Stimulated activated CD8-positive, alpha-beta memory T cell treated with anti-CD3 and anti-CD28 coated beads, Interleukin-4, amount 100 ng/mL, for 48 hours (primary cell): Measurements from ENCODE around the gene MADD.

ENCODE experiments used
- DNase-seq: peaks from one replicate; pipeline ENCODE4 v3.0.0-alpha.2; 2020

The MADD gene

DNA sequence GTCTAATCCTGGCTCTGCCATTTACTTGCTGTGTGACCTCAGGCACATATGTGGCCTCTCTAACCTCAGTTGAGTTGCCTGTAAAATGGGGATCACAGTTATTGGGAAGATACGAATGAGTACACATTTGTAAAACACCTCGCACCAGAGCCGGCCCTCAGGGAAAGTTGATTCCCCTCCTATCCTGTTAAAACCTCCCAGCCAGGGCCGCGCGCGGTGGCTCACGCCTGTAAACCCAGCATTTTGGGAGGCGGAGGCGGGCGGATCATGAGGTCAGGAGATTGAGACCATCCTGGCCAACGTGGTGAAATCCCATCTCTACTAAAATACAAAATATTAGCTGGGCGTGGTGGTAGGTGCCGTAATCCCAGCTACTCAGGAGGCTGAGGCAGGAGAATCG lies 90.4 kb downstream of the MADD start:
- no peak for DNase-seq

- DNase-seq, result no peak
Observed at GRCh38 chr11:47361419-47361818, 91.5 kb downstream of the MADD start.

- DNase-seq, result no peak
Observed at GRCh38 chr11:47366020-47366490, 96.1 kb downstream of the MADD start.

GRCh38 chr11:47369676-47370075 lies 99.7 kb downstream of the MADD start:
- peak; percentile 49 for DNase-seq

- no peak for DNase-seq
Observed at GRCh38 chr11:47372422-47372821, 102.5 kb downstream of the MADD start.

DNA sequence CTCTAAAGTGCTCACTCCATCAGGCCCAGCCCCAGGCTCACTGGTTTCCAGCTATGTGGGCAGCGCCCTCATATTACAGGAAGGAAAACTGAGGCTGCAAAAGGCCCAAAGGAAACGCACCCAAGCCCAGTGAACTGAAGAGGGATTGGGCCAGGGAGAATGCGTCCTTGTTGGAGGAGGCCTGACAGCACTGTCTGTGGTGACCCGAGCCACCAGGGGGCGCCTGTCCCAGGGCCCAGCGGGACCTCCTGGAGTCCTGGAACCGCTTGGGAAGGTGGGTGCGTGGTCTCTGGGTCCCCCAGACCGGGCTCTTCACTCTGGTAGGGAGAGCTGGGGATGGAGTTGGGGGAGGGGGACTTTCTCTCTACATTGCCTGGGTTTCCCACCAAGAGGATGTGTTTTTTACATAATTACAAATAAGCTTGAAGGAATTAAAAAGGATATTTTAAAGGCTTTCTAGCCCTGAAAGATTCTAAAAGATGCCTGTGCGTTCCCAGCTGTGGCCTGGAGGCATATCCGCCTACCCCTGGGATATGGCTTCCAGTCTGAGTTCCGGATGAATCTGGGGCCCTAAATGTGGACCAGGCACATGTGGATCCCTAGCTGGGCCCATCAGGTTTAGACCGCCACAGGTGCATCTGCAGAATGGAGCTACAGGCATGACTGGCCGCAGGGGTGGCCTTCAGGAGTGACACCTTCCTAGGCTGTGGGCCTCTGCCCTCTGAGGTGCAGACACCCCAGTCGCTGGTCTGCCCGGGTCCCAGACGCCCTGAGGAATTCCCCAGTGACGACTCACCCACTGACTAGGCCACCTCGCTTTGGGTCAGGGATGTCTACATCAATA lies 104.2 kb downstream of the MADD start:
- DNase-seq, result peak; percentile 94

- no peak for DNase-seq
Observed at GRCh38 chr11:47374720-47375019, 104.7 kb downstream of the MADD start.

DNA sequence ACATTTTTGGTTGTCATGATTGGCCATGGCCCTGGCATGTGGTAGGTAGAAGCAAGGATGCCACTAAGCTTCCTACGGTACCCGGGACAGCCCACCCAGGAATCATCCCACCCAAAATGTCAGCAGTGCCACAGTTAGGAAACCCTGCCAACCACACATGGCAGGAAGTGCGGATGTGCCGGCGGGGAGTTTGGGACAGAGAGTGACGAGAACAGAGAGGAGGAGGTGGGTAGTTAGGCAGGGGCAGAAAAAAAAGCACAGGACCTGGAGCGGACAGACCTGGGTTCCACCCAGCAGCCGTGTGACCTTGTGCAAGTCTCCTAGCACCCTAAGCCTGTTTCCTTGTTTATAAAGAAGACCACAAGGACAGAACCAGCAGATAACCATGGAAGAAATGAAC lies 105.1 kb downstream of the MADD start:
- DNase-seq, result no peak

DNA sequence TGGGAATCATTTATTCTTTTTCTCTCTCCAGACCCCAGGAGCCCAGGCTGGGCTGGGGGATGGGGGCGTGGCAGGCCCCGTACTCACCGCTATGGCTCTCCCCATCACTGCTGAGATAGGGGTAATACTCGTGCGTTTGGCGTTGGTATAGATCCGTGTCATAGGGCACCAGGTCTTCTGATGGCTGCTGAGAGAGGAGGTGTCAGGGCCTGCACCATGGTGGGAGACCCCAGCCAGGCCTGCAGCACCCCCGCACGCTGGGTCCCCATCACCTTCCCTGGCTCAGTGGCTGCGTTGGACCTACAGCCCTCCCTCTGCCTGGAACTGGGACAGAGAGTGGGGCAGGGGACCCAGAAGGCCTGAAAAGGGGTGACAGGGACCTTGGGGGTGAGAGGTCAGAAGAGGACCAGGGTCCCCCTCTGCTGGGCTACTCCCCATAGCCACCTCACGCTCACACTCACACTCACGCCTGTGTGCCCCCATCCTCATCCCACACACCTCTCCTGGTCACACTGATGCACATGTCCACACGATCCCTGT lies 105.7 kb downstream of the MADD start:
- DNase-seq, result no peak

- DNase-seq, result no peak
Observed at GRCh38 chr11:47376107-47376524, 106.2 kb downstream of the MADD start.

DNA sequence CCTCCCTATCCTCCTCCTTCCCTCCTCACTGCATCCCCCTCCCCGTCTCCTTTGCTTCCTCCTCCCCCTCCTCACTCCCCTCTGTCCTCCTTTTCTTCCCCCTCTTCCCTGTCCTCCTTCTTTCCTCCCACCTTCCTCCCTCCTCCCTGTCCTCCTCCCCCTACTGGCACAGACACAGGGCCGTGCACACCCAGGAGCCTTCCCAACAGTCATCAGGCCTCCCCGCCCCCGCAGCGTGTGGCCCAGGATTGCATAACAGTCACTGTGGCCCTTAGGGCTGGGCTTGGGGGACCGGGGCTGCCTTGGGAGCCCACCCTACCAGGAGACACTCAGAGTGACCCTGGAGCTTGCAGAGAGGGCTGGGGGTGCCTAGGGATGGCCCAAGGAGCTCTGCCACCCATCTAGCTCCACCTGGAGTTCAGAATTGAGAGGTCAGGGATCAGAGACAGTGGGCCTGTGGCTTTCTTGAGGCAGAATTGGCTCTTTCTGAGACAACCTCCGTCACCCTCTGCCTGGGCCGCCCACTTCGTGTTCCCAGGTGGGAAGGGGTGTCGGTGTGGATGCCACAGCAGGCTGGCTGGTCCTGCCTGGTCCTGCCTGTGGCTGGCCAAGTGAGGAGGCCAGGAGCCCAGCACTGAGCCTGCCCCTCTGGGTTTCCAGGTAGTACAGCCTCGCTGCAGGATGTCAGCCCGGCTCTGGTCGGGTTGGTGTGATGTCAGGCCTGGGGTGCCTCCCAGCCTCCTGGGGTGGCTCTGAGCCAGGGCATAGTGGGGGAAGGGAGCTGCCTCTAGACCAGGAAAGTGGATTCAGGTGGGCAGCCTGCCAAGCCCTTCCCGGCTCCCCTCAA lies 106.8 kb downstream of the MADD start:
- DNase-seq, result no peak

- DNase-seq, result no peak
Observed at GRCh38 chr11:47377571-47378009, 107.7 kb downstream of the MADD start.

DNA sequence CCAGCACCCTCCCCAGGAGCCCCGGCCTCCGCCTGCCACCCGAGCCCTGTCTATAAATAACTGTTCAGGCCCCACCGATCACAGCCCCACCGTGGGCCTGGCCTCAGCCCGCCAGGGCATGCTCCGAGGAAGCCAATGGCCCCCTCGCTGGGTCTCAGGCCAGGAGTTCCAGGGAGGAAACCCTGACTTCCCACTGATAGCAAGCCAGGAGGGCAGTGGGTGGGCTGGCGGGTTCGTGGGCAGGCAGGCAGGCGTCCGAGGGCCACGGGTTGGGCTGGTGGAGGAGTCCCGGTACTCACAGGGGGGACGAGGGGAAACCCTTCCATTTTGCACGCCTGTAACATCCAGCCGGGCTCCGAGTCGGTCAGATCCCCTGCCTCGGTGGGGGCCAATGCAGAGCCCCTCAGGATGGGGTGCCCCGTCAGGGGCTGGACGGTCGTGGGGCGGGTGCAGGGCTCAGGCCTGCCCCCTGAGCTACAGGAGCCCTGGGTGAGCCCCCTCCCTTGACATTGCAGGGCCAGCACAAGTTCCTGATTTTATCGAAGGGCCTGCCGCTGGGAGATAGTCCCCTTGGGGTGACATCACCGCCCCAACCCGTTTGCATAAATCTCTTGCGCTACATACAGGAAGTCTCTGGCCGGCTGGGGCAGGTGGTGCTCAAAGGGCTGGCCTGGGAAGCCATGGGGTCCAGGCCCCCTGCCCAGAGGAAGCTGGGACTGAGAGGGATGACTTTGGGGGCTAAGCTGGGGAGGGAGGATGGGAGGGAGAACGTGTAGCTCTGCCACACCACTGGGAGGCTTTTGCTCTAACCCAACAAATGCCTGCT lies 108.3 kb downstream of the MADD start, which contains the start of gene SPI1:
Gene SPI1 (minus strand): TSS at position 538 of the 826 bp plus-strand sequence. CDS start 194 bp downstream, at position 344.
- DNase-seq, result no peak

GRCh38 chr11:47378836-47379170 lies 108.9 kb downstream of the MADD start:
- no peak for DNase-seq

DNA sequence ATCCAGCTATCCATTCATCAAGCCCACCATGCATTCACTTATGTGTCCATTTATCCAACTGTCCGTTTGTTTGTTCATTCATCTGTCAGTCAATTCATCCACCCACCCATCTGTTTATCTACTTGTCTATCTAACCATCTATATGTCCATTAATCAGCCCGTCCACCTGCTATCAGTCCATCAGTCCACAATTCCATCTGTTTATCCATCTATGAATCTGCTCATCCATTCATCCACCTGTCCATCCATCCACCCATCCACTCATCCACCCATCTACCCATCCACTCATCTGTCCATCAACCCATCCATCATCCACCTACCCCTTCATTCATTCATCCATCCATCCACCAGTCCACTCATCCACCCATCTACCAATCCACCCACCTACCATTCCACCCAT lies 109.4 kb downstream of the MADD start:
- no peak for DNase-seq
